Heart left ventricle (tissue), 13 donors: Measurements from ENCODE around the gene AHNAK2.

Experiments used
- CTCF ChIP-seq, 12 donors: fragments of 200-600 bp; sonication (generic) in 4 of 12; IDR thresholded peaks; one replicate each; pipeline versions ENCODE4 v1.5.0 to v1.8.0; 2018 to 2022; ENCODE audit warnings: antibody characterized with exemption in 12 of 12, mild to moderate bottlenecking in 5 of 12
- POLR2A ChIP-seq, 2 donors: fragments of 450-650 bp; IDR thresholded peaks; one replicate each; pipeline ENCODE4 v1.6.1; 2017; ENCODE audit warnings: antibody characterized with exemption in 2 of 2, mild to moderate bottlenecking in 2 of 2, moderate library complexity in 2 of 2
- donor health status: ischemic (EF 13 %, LVEDD 7.1; RV severe dilation, severe dysfunction).
- donor health status: DM: no; HTN: yes; CAD: no.
- donor health status: DM: no; HTN: no; CAD: no.
- donor health status: ischemic (EF 25% LVEDD 6.9; RV normal size, moderate dysfunction).
- donor health status: ischemic (EF 25% LVEDD 5.7; RV mildly dilated, moderate dysfunction).
- donor health status: ischemic (EF 35%, LVEDD 5.7; RV mildly dilated, moderate dysfunction).
- donor health status: nonischemic (EF 11% LVEDD 7.7; RV severe dilation, severe dysfunction).
- donor health status: DM: yes; HTN: yes; CAD: no.
- donor health status: PGD.
- donor health status: ischemic (EF 29% LVEDD 5.4; RV normal size, mild dysfunction).
- donor health status: nonischemic (EF 23%, LVEDD 6.1; RV moderate dilation, normal function).

DNA sequence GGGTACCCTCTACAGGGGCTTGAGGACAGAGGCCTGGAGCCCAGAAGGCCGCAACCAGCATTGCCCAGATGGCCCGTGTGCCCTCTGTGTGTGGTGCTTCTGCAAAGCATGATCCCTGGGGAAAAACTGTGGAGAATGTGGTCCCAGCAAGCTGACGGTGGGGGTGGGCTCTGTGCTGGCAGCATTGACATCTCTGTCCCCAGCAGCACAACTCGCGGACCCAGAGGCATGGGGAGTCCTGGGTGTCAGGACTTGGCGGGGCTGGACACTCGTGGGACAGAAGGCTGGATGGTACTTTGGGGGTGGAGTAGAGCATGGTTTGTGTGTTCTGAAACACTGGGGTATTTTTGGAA lies 11.8 kb upstream of the AHNAK2 start:
- TF ChIP-seq CTCF (IDR thresholded peaks at IDR 0.05) (no peak), POLR2A (IDR thresholded peaks at IDR 0.05) (no peak)
